ENCODE data around the gene IL15.

DNA sequence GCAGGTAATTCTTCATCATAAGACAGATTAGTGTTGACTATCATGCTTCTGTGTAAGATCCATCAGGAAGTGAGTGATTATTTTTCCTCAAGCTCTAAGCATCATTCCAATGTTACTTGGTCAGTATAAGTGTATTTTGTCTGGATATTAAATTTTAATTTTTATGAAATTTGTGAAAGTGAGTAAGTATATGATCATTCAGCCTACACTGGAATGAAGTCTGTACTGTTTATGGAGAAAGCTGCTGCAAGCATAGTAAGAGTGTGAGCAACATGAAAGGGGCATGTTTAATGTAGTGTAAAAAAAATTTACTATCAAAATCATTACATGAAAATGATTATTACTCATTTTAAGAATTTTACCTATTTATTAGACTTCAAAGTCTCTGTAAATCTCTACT is 84.8 kb downstream of the IL15 start:
- TF ChIP-seq, protein P1, sequence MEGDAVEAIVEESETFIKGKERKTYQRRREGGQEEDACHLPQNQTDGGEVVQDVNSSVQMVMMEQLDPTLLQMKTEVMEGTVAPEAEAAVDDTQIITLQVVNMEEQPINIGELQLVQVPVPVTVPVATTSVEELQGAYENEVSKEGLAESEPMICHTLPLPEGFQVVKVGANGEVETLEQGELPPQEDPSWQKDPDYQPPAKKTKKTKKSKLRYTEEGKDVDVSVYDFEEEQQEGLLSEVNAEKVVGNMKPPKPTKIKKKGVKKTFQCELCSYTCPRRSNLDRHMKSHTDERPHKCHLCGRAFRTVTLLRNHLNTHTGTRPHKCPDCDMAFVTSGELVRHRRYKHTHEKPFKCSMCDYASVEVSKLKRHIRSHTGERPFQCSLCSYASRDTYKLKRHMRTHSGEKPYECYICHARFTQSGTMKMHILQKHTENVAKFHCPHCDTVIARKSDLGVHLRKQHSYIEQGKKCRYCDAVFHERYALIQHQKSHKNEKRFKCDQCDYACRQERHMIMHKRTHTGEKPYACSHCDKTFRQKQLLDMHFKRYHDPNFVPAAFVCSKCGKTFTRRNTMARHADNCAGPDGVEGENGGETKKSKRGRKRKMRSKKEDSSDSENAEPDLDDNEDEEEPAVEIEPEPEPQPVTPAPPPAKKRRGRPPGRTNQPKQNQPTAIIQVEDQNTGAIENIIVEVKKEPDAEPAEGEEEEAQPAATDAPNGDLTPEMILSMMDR (IDR thresholded peaks at IDR 0.05; ENCODE audit: insufficient read depth, low read length, poor library complexity, severe bottlenecking), result no peak
- TF ChIP-seq EZH2phosphoT487 (conservative IDR thresholded peaks at IDR 0.05; ENCODE audit: low read length), result no peak
